Measurements from ENCODE around the gene TSPEAR.

Gene TSPEAR

DNA sequence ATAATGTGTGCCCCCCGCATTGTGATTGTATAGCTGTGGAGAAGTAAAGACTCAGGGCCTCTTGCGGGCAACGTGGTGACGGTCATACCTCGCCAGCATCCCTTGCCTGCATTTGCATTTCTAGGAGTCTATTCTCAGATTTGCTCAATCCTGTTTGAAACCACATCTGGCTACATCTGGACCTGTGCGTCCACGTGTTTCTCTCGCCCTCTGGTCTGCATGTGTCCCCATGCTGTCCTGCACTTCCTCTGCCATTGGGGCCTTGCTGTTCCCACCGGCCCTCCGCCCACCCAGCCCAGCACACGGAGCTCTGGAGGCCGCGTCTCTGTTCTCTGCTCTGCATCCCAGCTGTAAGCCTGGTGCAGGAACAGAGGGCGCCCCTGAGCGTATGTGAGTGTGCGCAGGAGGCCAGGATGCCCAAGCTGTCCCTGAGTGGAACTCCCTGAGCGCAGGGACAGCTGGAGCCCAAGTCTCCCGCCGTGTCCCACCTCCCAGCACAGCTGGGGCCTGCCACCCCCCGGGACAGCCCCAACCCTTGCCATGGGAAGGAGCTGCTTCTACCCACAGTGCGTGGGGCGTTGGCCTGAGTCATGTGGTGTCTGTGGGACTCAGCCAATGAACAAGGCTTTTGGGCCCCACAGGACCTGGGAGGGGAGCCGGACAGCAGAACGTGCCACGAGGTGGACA is 161.7 kb downstream of the TSPEAR start:
- TF ChIP-seq, protein P1, sequence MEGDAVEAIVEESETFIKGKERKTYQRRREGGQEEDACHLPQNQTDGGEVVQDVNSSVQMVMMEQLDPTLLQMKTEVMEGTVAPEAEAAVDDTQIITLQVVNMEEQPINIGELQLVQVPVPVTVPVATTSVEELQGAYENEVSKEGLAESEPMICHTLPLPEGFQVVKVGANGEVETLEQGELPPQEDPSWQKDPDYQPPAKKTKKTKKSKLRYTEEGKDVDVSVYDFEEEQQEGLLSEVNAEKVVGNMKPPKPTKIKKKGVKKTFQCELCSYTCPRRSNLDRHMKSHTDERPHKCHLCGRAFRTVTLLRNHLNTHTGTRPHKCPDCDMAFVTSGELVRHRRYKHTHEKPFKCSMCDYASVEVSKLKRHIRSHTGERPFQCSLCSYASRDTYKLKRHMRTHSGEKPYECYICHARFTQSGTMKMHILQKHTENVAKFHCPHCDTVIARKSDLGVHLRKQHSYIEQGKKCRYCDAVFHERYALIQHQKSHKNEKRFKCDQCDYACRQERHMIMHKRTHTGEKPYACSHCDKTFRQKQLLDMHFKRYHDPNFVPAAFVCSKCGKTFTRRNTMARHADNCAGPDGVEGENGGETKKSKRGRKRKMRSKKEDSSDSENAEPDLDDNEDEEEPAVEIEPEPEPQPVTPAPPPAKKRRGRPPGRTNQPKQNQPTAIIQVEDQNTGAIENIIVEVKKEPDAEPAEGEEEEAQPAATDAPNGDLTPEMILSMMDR (IDR thresholded peaks at IDR 0.05; ENCODE audit: insufficient read depth, low read length, poor library complexity, severe bottlenecking), result no peak
- Histone ChIP-seq H3K4me3 (replicated peaks; ENCODE audit: low read depth, low read length) (no peak overlapping the region), H3K36me3 (ENCODE audit: control insufficient read depth, insufficient read depth, low read length) (no peaks in the 10 kb centered on the region), H3K27me3 (replicated peaks; ENCODE audit: control insufficient read depth, insufficient read depth, low read length) (no peaks in the 10 kb centered on the region; the same call in 1 of the 2 replicates)
- no peak for DNase-seq (ENCODE audit: extremely low read depth, insufficient read length)

DNA sequence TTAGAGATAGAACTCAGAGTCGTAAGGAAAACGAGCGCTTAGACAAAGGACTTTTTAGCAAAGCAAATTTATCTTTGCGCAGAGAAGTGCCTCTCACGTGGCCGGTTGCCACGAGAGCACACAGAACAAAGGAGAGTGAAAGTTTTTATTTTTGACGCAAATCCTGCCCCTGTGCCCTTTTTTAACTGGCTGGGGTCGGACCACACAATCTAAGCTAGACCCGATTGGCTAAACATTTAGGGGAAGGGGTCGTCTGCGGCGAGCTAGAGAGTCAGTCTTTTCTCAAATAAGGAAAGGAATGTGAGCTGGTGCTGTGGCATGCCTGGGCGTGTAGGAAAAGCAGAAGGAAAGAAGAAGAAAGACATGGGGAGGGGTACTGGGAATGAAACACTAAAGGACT is 162.4 kb downstream of the TSPEAR start:
- Histone ChIP-seq H3K27me3 (replicated peaks; ENCODE audit: control insufficient read depth, insufficient read depth, low read length) (no peaks in the 10 kb centered on the region; the same call in 1 of the 2 replicates), H3K36me3 (ENCODE audit: control insufficient read depth, insufficient read depth, low read length) (no peaks in the 10 kb centered on the region), H3K4me3 (replicated peaks; ENCODE audit: low read depth, low read length) (no peak overlapping the region)
- DNase-seq (ENCODE audit: extremely low read depth, insufficient read length), result no peak
- TF ChIP-seq, protein P1 (IDR thresholded peaks at IDR 0.05; ENCODE audit: insufficient read depth, low read length, poor library complexity, severe bottlenecking), result no peak

DNA sequence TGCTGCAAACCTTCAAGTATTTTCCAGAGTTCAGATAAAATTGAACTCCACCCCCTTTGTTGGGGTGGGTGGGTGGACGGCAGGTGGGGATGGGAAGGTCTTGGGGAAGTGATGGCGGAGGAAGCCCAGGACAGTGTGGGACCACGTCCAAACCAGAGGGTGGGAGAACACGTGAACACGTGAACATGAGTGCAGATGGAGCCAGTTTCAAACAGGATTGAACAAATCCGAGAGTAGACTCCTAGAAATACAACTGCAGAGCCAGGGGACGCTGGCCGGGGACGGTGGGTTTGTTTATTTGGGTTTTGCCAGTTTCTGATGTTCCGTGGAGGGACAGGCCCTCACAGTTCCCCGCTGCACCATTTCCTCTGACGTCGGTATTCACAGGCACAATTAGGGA is 163.0 kb downstream of the TSPEAR start:
- TF ChIP-seq, protein P1 (IDR thresholded peaks at IDR 0.05; ENCODE audit: insufficient read depth, low read length, poor library complexity, severe bottlenecking), result no peak
- Histone ChIP-seq H3K4me3 (replicated peaks; ENCODE audit: low read depth, low read length) (no peak overlapping the region), H3K27me3 (replicated peaks; ENCODE audit: control insufficient read depth, insufficient read depth, low read length) (no peaks in the 10 kb centered on the region; the same call in 1 of the 2 replicates), H3K36me3 (ENCODE audit: control insufficient read depth, insufficient read depth, low read length) (no peaks in the 10 kb centered on the region)
- no peak for DNase-seq (ENCODE audit: extremely low read depth, insufficient read length)

DNA sequence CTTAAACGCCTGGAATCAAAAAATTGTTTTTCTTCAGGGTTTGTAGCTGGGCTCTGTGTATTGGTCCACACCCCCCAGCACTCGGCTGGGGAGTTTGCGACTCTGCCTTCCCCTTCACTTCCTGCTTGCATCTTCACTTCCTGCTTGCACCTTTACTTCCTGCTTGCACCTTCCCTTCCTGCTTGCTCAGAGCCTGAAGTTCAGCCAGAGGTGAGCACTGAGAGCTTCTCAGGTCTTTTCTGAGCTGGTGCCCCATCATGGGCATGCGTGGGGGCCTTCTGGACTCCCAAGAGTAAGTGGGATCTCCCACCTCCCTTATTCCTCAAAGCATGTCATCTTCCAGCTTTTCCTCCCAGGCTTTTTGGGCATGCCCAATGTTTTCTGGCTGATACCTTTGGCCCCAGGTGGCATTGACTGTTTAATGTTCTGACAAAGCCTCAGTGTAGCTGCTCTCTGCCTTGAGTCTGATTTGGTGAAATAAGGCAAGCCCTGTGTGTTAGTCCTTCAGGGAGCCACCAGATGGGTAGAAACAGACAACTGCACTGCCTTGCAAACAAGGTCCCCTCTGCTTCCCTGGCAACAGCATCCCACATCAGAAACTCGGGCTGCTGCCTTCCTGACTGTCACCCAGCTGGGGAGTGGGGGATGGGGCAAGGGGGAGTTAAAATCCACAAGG is 163.6 kb downstream of the TSPEAR start:
- TF ChIP-seq, protein P1 (IDR thresholded peaks at IDR 0.05; ENCODE audit: insufficient read depth, low read length, poor library complexity, severe bottlenecking), result no peak
- no peak for DNase-seq (ENCODE audit: extremely low read depth, insufficient read length)
- no peaks in the 10 kb centered on the region for H3K36me3 ChIP-seq (ENCODE audit: control insufficient read depth, insufficient read depth, low read length)
- no peak overlapping the region for H3K4me3 ChIP-seq (replicated peaks; ENCODE audit: low read depth, low read length)
- H3K27me3 ChIP-seq (replicated peaks; ENCODE audit: control insufficient read depth, insufficient read depth, low read length), result no peaks in the 10 kb centered on the region; the same call in 1 of the 2 replicates

DNA sequence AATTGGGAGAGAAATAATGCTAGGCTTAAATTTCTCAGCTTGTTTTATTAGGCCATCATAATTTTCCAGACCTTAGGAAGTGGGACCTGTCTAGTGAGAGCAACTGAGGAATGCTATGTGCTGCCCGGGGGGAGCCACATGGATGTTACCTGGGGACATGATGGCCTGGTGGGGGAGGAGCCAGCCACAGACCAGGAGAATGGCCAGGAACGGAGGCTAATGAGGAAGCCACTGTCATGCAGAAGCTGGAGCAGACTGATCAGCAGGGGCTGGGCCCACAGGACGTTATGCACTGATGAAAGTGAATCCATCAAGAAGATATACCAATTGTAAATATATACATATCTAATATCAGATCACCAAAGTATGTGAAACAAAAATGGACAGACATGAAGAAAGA is 166.8 kb downstream of the TSPEAR start:
- Histone ChIP-seq H3K27me3 (replicated peaks; ENCODE audit: control insufficient read depth, insufficient read depth, low read length) (no peaks in the 10 kb centered on the region), H3K36me3 (ENCODE audit: control insufficient read depth, insufficient read depth, low read length) (no peaks in the 10 kb centered on the region), H3K4me3 (replicated peaks; ENCODE audit: low read depth, low read length) (no peak overlapping the region)
- no peak for DNase-seq (ENCODE audit: extremely low read depth, insufficient read length)
- TF ChIP-seq, protein P1 (IDR thresholded peaks at IDR 0.05; ENCODE audit: insufficient read depth, low read length, poor library complexity, severe bottlenecking), result no peak

Measured in GM06990 (cell line).